ENCODE measurements around the gene MORN1. TPM values are rescaled to one million over a fixed set of nuclear protein-coding genes. Genes with fewer than 3 reads are reported as not detected.

MORN1 gene
- total and polyA plus RNA-seq, 2 of the 8 experiments (the other 6 are each of a cell fraction or from before 2014, with no cell fraction given), result 5.0 to 9.1 TPM

GRCh38 chr1:2386636-2387611, 4.4 kb downstream of the MORN1 start:
- Histone ChIP-seq H2BK5ac (ENCODE audit: low read depth, low read length) (no peak overlapping the region), H4K8ac (ENCODE audit: extremely low read depth, insufficient read depth, low read length) (no peak overlapping the region; the same call in 1 of the 2 replicates), H4K91ac (replicated peaks; ENCODE audit: insufficient read length, low read length) (no peak overlapping the region), H3K79me1 (ENCODE audit: low read depth, low read length) (no peaks in the 10 kb centered on the region; the same call in 1 of the 2 replicates), H2BK12ac (ENCODE audit: low read depth, low read length) (no peak overlapping the region), H3K4me2 (ENCODE audit: insufficient read depth in 1 of 2, low read depth in 2 of 2, low read length in 2 of 2) (no peak overlapping the region), H3K27me3 (replicated peaks in 1 of 4; ENCODE audit: control insufficient read depth in 3 of 4, extremely low read depth in 1 of 4, insufficient read depth in 3 of 4, low read length in 3 of 4) (no peaks in the 10 kb centered on the region), H3K9ac (replicated peaks in 1 of 4; ENCODE audit: extremely low read depth in 1 of 4, low read depth in 3 of 4, low read length in 3 of 4) (no peak overlapping the region), H3K4me1 (replicated peaks in 1 of 4; ENCODE audit: control insufficient read depth in 3 of 4, insufficient read depth in 4 of 4, low read length in 3 of 4) (peaks cover 0 to 3% (median 2%) of the 10 kb centered on the region in 4 experiments; a peak in 2 of 7 replicates), H3K23ac (ENCODE audit: insufficient read length) (no peak overlapping the region), H4K20me1 (replicated peaks in 1 of 2; ENCODE audit: control insufficient read depth in 1 of 2, insufficient read depth in 2 of 2, low read length in 2 of 2) (peaks cover 0 to 4% of the 10 kb centered on the region in 2 experiments), H3K36me3 (ENCODE audit: control insufficient read depth in 2 of 4, insufficient read depth in 4 of 4, low read length in 3 of 4) (no peaks in the 10 kb centered on the region; a peak in 1 of 8 replicates), H2BK15ac (ENCODE audit: low read length) (no peak overlapping the region), H3K18ac (ENCODE audit: extremely low read depth, low read length) (no peak overlapping the region), H3K9me3 (ENCODE audit: insufficient read depth in 2 of 2, low read depth in 1 of 2, low read length in 1 of 2) (no peaks in the 10 kb centered on the region), H3K79me2 (ENCODE audit: control insufficient read depth in 1 of 2, insufficient read depth in 2 of 2, low read length in 2 of 2) (peaks cover 0 to 4% of the 10 kb centered on the region in 2 experiments; a peak in 1 of 4 replicates), H3K23me2 (ENCODE audit: low read depth, low read length) (peaks cover 3% of the 10 kb centered on the region; the same call in 1 of the 2 replicates), H3K4me3 (ENCODE audit: extremely low read depth in 1 of 4, insufficient read depth in 2 of 4, low read depth in 3 of 4, low read length in 4 of 4) (no peak overlapping the region), H3K14ac (ENCODE audit: insufficient read length) (no peak overlapping the region), H2BK120ac (replicated peaks; ENCODE audit: low read depth, low read length) (no peak overlapping the region), H3K4ac (replicated peaks; ENCODE audit: insufficient read length, low read depth, low read length) (no peak overlapping the region), H2AK5ac (ENCODE audit: low read depth, low read length) (no peak overlapping the region), H2AFZ (ENCODE audit: low read length) (no peak overlapping the region), H2BK20ac (ENCODE audit: low read length) (no peak overlapping the region), H4K5ac (ENCODE audit: insufficient read length, low read depth, low read length) (no peak overlapping the region), H3K27ac (ENCODE audit: low read depth, low read length) (no peak overlapping the region), H3K56ac (replicated peaks; ENCODE audit: insufficient read length, low read depth, low read length) (no peak overlapping the region)
- 91% methylated on average over 30 of the region's 30 CpGs; no CpG with 5 or more reads in 1 of the 2 experiments for WGBS, 2 experiments (ENCODE audit: extremely low coverage in 1 of 2, insufficient coverage in 1 of 2, insufficient read length in 1 of 2, insufficient replicate concordance in 2 of 2, low coverage in 1 of 2, low lambda C conversion rate in 2 of 2, missing lambda C conversion rate in 1 of 2)
- no peak for FAIRE-seq
- no peak for DNase-seq (ENCODE audit: low read depth in 1 of 2, low spot score in 2 of 2)
- ChIA-PET POLR2A (ENCODE audit: partially characterized antibody) (interaction anchor here (0.6 to 1.9 kb wide), 3 partner anchors 7 to 13 kb away, joined by 3 to 6 read pairs (median 4); no protein-coding TSS in a partner anchor), CTCF (ENCODE audit: partially characterized antibody) (interaction anchor here (1.2 to 1.5 kb wide), 2 partner anchors 12 to 35 kb away, joined by 3 to 5 read pairs; no protein-coding TSS in a partner anchor)
- TF ChIP-seq RBBP5 (IDR thresholded peaks at IDR 0.05; ENCODE audit: borderline replicate concordance, low read depth, low read length) (no peak), RNF2 (IDR thresholded peaks at IDR 0.05; ENCODE audit: borderline replicate concordance, low read depth, low read length, missing control alignments, poor library complexity, severe bottlenecking) (no peak), TAF1 (IDR thresholded peaks at IDR 0.05; ENCODE audit: low read depth, low read length) (no peak), BRCA1 (IDR thresholded peaks at IDR 0.05; ENCODE audit: low read depth, low read length) (no peak), SUZ12 (IDR thresholded peaks at IDR 0.05; ENCODE audit: low read length) (no peak), SP4 (IDR thresholded peaks at IDR 0.05; ENCODE audit: low read length) (no peak), JUN (IDR thresholded peaks at IDR 0.05; ENCODE audit: low read depth, low read length) (no peak), FOSL1 (IDR thresholded peaks at IDR 0.05; ENCODE audit: insufficient read depth, low read depth, low read length) (no peak), SAP30 (IDR thresholded peaks at IDR 0.05; ENCODE audit: insufficient read depth, insufficient replicate concordance, low read length) (no peak), SIX5 (IDR thresholded peaks at IDR 0.05; ENCODE audit: low read depth, low read length) (no peak)

All from H1 (cell line).